A549 (cell line): ENCODE data around the gene CRYBB3. TPM values are rescaled to one million over a fixed set of nuclear protein-coding genes. Genes with fewer than 3 reads are reported as not detected.

Experiments used
- ATAC-seq, 2 experiments: fragments of 200-7000 bp in 1 of 2; fragments of >200 bp in 1 of 2; cut with Nextera tagmentation in 1 of 2; cut with Tn5 transposase in 1 of 2; 3 replicates each; pipeline versions ENCODE4 v1.8.0 to v1.9.1; 2018 to 2020; ENCODE audit warnings: mild to moderate bottlenecking in 1 of 2, moderate library complexity in 1 of 2
- CTCF ChIA-PET: fragments of 300-600 bp; sonication (Branson Sonifier 250); formaldehyde crosslinking; extraction: SDS; loops from one replicate; lab custom pipeline; 2021; ENCODE audit warnings: antibody characterized with exemption, inconsistent platforms; lab: Yijun Ruan, JAX
- POLR2A ChIA-PET: fragments of 350-600 bp; formaldehyde crosslinking; extraction: SDS; loops from one replicate; lab custom pipeline; 2021; ENCODE audit warnings: antibody characterized with exemption, inconsistent platforms; lab: Yijun Ruan, JAX
- DNase-seq, 2 experiments: peaks; one replicate each; pipeline versions ENCODE4 v3.0.0 to v3.0.0-alpha.2; 2011 to 2016; ENCODE audit warnings: low read depth in 1 of 2, low spot score in 1 of 2
- FAIRE-seq: peaks from 2 replicates; lab custom pipeline; 2011; peaks lifted over from hg19 to GRCh38; lab: Jason Lieb, UNC
- H3K27ac ChIP-seq, 2 experiments: fragments of >200 bp; sonication (Bioruptor Twin); formaldehyde crosslinking; 3 replicates each; pipeline ENCODE4 v1.5.1; 2016 to 2017
- H3K4me1 ChIP-seq: fragments of >200 bp; sonication (Bioruptor Twin); formaldehyde crosslinking; 3 replicates; pipeline ENCODE4 v1.6.1; 2016
- H3K4me2 ChIP-seq: fragments of >200 bp; sonication (Bioruptor Twin); formaldehyde crosslinking; 3 replicates; pipeline ENCODE4 v1.6.1; 2016
- H3K4me3 ChIP-seq: fragments of >200 bp; sonication (Bioruptor Twin); formaldehyde crosslinking; 3 replicates; pipeline ENCODE4 v1.5.1; 2016
- H3K9me3 ChIP-seq: fragments of >200 bp; sonication (Bioruptor Twin); formaldehyde crosslinking; 3 replicates; pipeline ENCODE4 v1.6.1; 2016
- ATOH8 ChIP-seq: fragments of 250-450 bp; sonication (Bioruptor Pico); IDR thresholded peaks from 2 replicates; pipeline ENCODE4 v1.5.0; 2020; ENCODE audit warnings: low read depth, mild to moderate bottlenecking, moderate library complexity
- CBX2 ChIP-seq: fragments of 200-600 bp; sonication (generic); IDR thresholded peaks from 2 replicates; pipeline ENCODE4 v1.6.1; 2016; ENCODE audit warnings: low read depth, mild to moderate bottlenecking, borderline replicate concordance
- CEBPB ChIP-seq, 2 experiments: fragments of >200 bp in 1 of 2; sonication (Bioruptor Twin) in 1 of 2; formaldehyde crosslinking in 1 of 2; IDR thresholded peaks; 2 replicates each; pipeline ENCODE4 v1.6.1; 2012 to 2016
- CHD2 ChIP-seq: fragments of 150-350 bp; IDR thresholded peaks from 2 replicates; pipeline ENCODE4 v1.6.1; 2014; ENCODE audit warnings: low read length; ENCODE audit not compliant: partially characterized antibody
- CTCF ChIP-seq: fragments of >200 bp; sonication (Bioruptor Twin); formaldehyde crosslinking; IDR thresholded peaks from 3 replicates; pipeline ENCODE4 v1.5.1; 2016
- E2F6 ChIP-seq: IDR thresholded peaks from 2 replicates; pipeline ENCODE4 v1.6.1; 2012; ENCODE audit warnings: low read depth, borderline replicate concordance
- EP300 ChIP-seq, 2 experiments: fragments of >200 bp; sonication (Bioruptor Twin); formaldehyde crosslinking; IDR thresholded peaks; 2 replicates in 1 of 2; 3 replicates in 1 of 2; pipeline ENCODE4 v1.6.1; 2016 to 2017
- ESRRA ChIP-seq: fragments of 150-350 bp; IDR thresholded peaks from 2 replicates; pipeline ENCODE4 v1.6.1; 2014; ENCODE audit warnings: mild to moderate bottlenecking, low read length, borderline replicate concordance
- FOXS1 ChIP-seq: fragments of 250-450 bp; sonication (Bioruptor Pico); IDR thresholded peaks from 2 replicates; pipeline ENCODE4 v1.5.0; 2020; ENCODE audit warnings: mild to moderate bottlenecking, moderate library complexity
- HEYL ChIP-seq: fragments of 250-450 bp; sonication (Bioruptor Pico); IDR thresholded peaks from 2 replicates; pipeline ENCODE4 v1.8.0; 2021; ENCODE audit warnings: mild to moderate bottlenecking, moderate library complexity
- HOXA7 ChIP-seq: fragments of 250-450 bp; sonication (Bioruptor Pico); IDR thresholded peaks from 2 replicates; pipeline ENCODE4 v1.5.0; 2020; ENCODE audit warnings: mild to moderate bottlenecking, moderate library complexity
- HOXB5 ChIP-seq: fragments of 250-450 bp; sonication (Bioruptor Pico); IDR thresholded peaks from 2 replicates; pipeline ENCODE4 v1.5.0; 2020; ENCODE audit warnings: mild to moderate bottlenecking, moderate library complexity
- JUN ChIP-seq, 2 experiments: fragments of >200 bp; sonication (Bioruptor Twin); formaldehyde crosslinking; IDR thresholded peaks; 2 replicates in 1 of 2; 3 replicates in 1 of 2; pipeline ENCODE4 v1.6.1; 2016 to 2017
- KDM1A ChIP-seq: fragments of 200-600 bp; sonication (generic); IDR thresholded peaks from 2 replicates; pipeline ENCODE4 v1.6.1; 2016; ENCODE audit warnings: low read depth, mild to moderate bottlenecking
- KDM5A ChIP-seq: fragments of 200-600 bp; sonication (generic); IDR thresholded peaks from 2 replicates; pipeline ENCODE4 v1.6.1; 2016; ENCODE audit warnings: antibody characterized with exemption, mild to moderate bottlenecking
- MAFK ChIP-seq: fragments of 450-650 bp; IDR thresholded peaks from 2 replicates; pipeline ENCODE4 v1.6.1; 2014; ENCODE audit not compliant: partially characterized antibody
- NR3C1 ChIP-seq: fragments of >200 bp; sonication (Bioruptor Twin); formaldehyde crosslinking; IDR thresholded peaks from 3 replicates; pipeline ENCODE4 v1.6.1; 2017
- POLR2A ChIP-seq: IDR thresholded peaks from 2 replicates; pipeline ENCODE4 v1.6.1; 2012; ENCODE audit warnings: mild to moderate bottlenecking, low read length
- RARB ChIP-seq: fragments of 250-450 bp; sonication (Bioruptor Pico); IDR thresholded peaks from 2 replicates; pipeline ENCODE4 v1.8.0; 2021; ENCODE audit warnings: mild to moderate bottlenecking, moderate library complexity
- RCOR1 ChIP-seq: fragments of 150-350 bp; IDR thresholded peaks from 2 replicates; pipeline ENCODE4 v1.6.1; 2014; ENCODE audit warnings: antibody characterized with exemption, low read length, low read depth
- SMC3 ChIP-seq: fragments of >200 bp; sonication (Bioruptor Twin); formaldehyde crosslinking; IDR thresholded peaks from 3 replicates; pipeline ENCODE4 v1.6.1; 2018; ENCODE audit warnings: inconsistent platforms
- USF2 ChIP-seq: fragments of 450-650 bp; IDR thresholded peaks from 2 replicates; pipeline ENCODE4 v1.6.1; 2014; ENCODE audit warnings: antibody characterized with exemption
- ZC3H11A ChIP-seq: fragments of 450-650 bp; IDR thresholded peaks from 2 replicates; pipeline ENCODE4 v1.6.1; 2014; ENCODE audit warnings: antibody characterized with exemption, mild to moderate bottlenecking
- WGBS: methylation state at CpG from one replicate; pipeline ENCODE4 v1.1.6; 2017; ENCODE audit errors: missing lambda C conversion rate; 5-methylcytosine and 5-hydroxymethylcytosine counted together
- polyA plus RNA-seq, 4 experiments: library from polyadenylated mRNA; depleted of rRNA in 3 of 4; stranded (reverse); fragments of >200 nt; fragmentation: RNase III in 1 of 4; extraction: RNeasy Plus Mini Kit Qiagen cat#74134 plus additional on column Dnase treatment in 1 of 4; gene quantifications; 2 replicates in 3 of 4; 3 replicates in 1 of 4; pipeline ENCODE4 v1.2.3, GENCODE V29; 2011 to 2017

Gene CRYBB3
- polyA plus RNA-seq, 2 of the 4 experiments (the other 2 are of a cell fraction): not detected

- FAIRE-seq (no peak), DNase-seq (no peak), ATAC-seq (no peak)
- Histone ChIP-seq H3K4me2 (no peak overlapping the region), H3K4me3 (no peak overlapping the region), H3K27ac (no peak overlapping the region), H3K4me1 (no peaks in the 10 kb centered on the region), H3K9me3 (no peaks in the 10 kb centered on the region)
- WGBS: 94% methylated on average over 5 of the region's 5 CpGs
- TF ChIP-seq CEBPB (IDR thresholded peaks at IDR 0.05) (no peak), SMC3 (no peak), KDM1A (no peak), ZC3H11A (no peak), CBX2 (no peak), KDM5A (no peak), ESRRA (no peak), HOXB5 (CRISPR knock-in tag) (no peak), HEYL (CRISPR knock-in tag) (no peak), EP300 (IDR thresholded peaks at IDR 0.05) (no peak), NR3C1 (no peak)
- ChIA-PET CTCF (interaction anchor here (0.5 to 0.6 kb wide), 2 partner anchors 67 to 1114 kb away, joined by 4 to 5 read pairs; no protein-coding TSS in a partner anchor), POLR2A (no interaction called here)
These were observed 3.3 kb upstream of the CRYBB3 start for GRCh38 chr22:25196326-25196725.

DNA sequence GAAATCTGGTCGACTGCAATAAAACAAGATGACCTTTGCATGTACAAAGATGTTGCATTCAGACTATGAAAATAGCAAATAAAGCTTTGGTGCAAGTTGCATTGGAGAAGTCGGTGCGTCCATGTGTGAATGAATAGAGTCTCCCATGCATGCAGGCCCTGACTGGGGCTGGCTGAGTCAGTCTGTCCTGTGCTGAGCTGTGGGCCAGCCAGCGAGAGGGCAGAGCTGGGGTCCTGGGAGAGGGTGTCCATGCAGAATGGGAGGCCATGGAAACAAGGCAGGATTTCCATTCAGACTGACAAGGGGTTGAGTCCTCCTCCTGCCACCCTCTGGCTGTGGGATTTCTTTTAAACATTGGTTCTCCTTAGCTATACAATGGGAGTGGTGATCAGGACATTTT lies 2.3 kb upstream of the CRYBB3 start:
- ATAC-seq: no peak
- FAIRE-seq: no peak
- 80% methylated on average over 4 of the region's 4 CpGs for WGBS
- no peak for DNase-seq
- Histone ChIP-seq H3K9me3 (no peaks in the 10 kb centered on the region), H3K4me2 (no peak overlapping the region), H3K27ac (no peak overlapping the region), H3K4me3 (no peak overlapping the region)
- TF ChIP-seq FOXS1 (CRISPR knock-in tag): no peak
- TF ChIP-seq ESRRA: no peak
- no peak for TF ChIP-seq ATOH8 (CRISPR knock-in tag)
- no peak for TF ChIP-seq CHD2
- no peak for TF ChIP-seq HOXA7 (CRISPR knock-in tag)
- TF ChIP-seq RARB (CRISPR knock-in tag): no peak
- TF ChIP-seq E2F6: no peak
- no peak for TF ChIP-seq CTCF
- TF ChIP-seq JUN (IDR thresholded peaks at IDR 0.05): no peak
- TF ChIP-seq, all 56 proteins: peak for 0
- H3K4me1 ChIP-seq: no peaks in the 10 kb centered on the region
- POLR2A ChIA-PET: no interaction called here
- CTCF ChIA-PET: interaction anchor here (0.5 to 1.0 kb wide), 2 partner anchors 178 to 581 kb away, joined by 3 read pairs; no protein-coding TSS in a partner anchor

GRCh38 chr22:25200967-25201366 lies 1.3 kb downstream of the CRYBB3 start:
- no peak for ATAC-seq
- Histone ChIP-seq H3K4me1 (no peaks in the 10 kb centered on the region), H3K9me3 (no peaks in the 10 kb centered on the region), H3K4me2 (no peak overlapping the region), H3K4me3 (no peak overlapping the region), H3K27ac (no peak overlapping the region)
- POLR2A ChIA-PET: no interaction called here
- no peak for FAIRE-seq
- no peak for DNase-seq
- WGBS: 59% methylated on average over 7 of the region's 7 CpGs
- TF ChIP-seq USF2: no peak
- no peak for TF ChIP-seq RCOR1
- no peak for TF ChIP-seq POLR2A
- TF ChIP-seq E2F6: no peak
- TF ChIP-seq MAFK: no peak
- CTCF ChIA-PET: interaction anchor here (1.3 to 2.9 kb wide), 4 partner anchors 8 to 208 kb away, joined by 3 to 16 read pairs (median 12); no protein-coding TSS in a partner anchor
